IgD-negative memory B cell (primary cell): ENCODE results near the gene GRM7. TPM values are rescaled to one million over a fixed set of nuclear protein-coding genes. Genes with fewer than 3 reads are reported as not detected.

ENCODE experiments used
- H3K27ac Mint-ChIP-seq, 3 donors: one replicate each; pipeline ENCODE4 v1.8.0; 2020 to 2022; ENCODE audit warnings: mild to moderate bottlenecking in 3 of 3, mixed read lengths in 3 of 3, moderate library complexity in 1 of 3
- H3K27me3 Mint-ChIP-seq: one replicate; pipeline ENCODE4 v1.8.0; 2021; ENCODE audit warnings: mixed read lengths
- H3K36me3 Mint-ChIP-seq: one replicate; pipeline ENCODE4 v1.8.0; 2020; ENCODE audit warnings: mild to moderate bottlenecking, mixed read lengths
- H3K4me1 Mint-ChIP-seq, 3 donors: one replicate each; pipeline ENCODE4 v1.8.0; 2020 to 2022; ENCODE audit warnings: mixed read lengths in 3 of 3, mild to moderate bottlenecking in 1 of 3
- H3K4me3 Mint-ChIP-seq, 4 donors: one replicate each; pipeline ENCODE4 v1.8.0; 2020 to 2022; ENCODE audit warnings: mild to moderate bottlenecking in 4 of 4, mixed read lengths in 4 of 4, moderate library complexity in 3 of 4
- H3K9me3 Mint-ChIP-seq, 3 donors: one replicate each; pipeline ENCODE4 v1.8.0; 2020 to 2021; ENCODE audit warnings: mixed read lengths in 3 of 3, mild to moderate bottlenecking in 1 of 3
- polyA plus RNA-seq: library from polyadenylated mRNA; unstranded; fragments of 300-500 nt; fragmentation: Illumina TruSeq; gene quantifications from one replicate; pipeline ENCODE4 v1.2.3, GENCODE V29; 2021

The GRM7 gene
- polyA plus RNA-seq, 1 donor from 2014 or later, result not detected

DNA sequence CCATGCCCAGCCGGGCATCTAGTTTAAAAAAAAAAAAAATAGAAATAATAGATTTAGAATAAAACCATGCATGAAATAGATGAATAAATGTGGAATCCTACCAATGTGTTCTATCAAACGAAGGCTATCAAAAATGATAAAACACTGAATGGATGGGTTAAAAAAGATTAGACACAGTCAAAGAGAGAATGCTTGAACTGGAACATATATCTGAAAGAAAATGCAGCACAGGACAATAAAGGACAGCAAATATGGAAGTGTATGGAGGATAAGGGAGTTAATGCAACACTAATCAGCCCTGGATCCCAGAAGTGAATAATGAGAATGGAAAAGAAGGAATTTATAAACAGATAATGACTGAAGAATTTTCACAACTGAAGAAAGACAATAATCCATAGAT lies 571.7 kb downstream of the GRM7 start:
- Mint-ChIP-seq H3K4me3 (no peak overlapping the region), H3K27me3 (no peaks in the 10 kb centered on the region), H3K36me3 (no peaks in the 10 kb centered on the region), H3K9me3 (peaks cover 2 to 16% (median 7%) of the 10 kb centered on the region in 3 donors), H3K27ac (peak overlapping the region in 1 of 3 donors; percentile 46), H3K4me1 (peaks cover 0 to 1% (median 0%) of the 10 kb centered on the region in 3 donors)

DNA sequence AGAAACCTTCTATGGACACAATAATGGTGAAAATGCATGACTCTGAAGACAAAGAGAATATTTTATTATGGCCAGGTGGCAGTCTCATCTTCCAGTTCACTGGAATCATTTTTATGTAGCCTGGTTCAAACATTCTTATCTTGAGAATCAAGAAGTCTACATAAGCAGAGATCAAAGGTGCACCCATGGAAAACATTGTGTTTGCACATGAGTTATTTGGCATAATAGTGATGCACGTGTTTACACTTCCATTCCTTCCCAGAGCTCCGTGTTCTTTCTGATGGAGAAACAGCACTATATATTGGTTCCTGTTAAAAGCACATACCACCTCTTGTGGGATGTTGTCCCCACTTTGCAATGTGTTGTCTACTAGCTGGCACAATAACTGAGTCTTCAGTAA lies 572.2 kb downstream of the GRM7 start:
- Mint-ChIP-seq H3K9me3 (peaks cover 4 to 13% (median 7%) of the 10 kb centered on the region in 3 donors), H3K27ac (no peak overlapping the region), H3K27me3 (no peaks in the 10 kb centered on the region), H3K4me3 (no peak overlapping the region), H3K36me3 (no peaks in the 10 kb centered on the region), H3K4me1 (no peaks in the 10 kb centered on the region)

DNA sequence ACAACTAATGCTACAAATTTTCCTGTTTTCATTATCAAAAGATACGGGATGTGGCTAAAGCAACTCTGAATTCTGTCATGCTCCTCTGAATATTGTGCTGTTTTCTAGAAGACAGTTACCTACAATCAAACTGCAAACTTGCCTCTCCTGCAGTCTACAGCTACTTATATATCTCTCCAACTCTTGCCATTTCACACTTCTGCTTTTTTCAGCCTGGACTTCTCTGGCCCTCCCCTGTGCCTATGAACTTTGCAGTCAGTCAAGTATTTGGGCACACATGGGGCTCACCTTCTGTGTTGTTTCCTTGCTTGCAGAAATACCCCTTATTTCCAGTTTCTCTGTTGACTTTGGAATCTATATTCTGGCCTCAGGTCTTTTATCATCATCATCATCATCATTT lies 575.6 kb downstream of the GRM7 start:
- H3K27ac Mint-ChIP-seq, result no peak overlapping the region
- H3K36me3 Mint-ChIP-seq, result no peaks in the 10 kb centered on the region
- H3K4me3 Mint-ChIP-seq, result no peak overlapping the region
- no peaks in the 10 kb centered on the region for H3K27me3 Mint-ChIP-seq
- H3K4me1 Mint-ChIP-seq, result no peaks in the 10 kb centered on the region
- H3K9me3 Mint-ChIP-seq, result peaks cover 4 to 13% (median 7%) of the 10 kb centered on the region in 3 donors

- Mint-ChIP-seq H3K27ac (no peak overlapping the region), H3K4me1 (no peaks in the 10 kb centered on the region), H3K4me3 (no peak overlapping the region), H3K27me3 (no peaks in the 10 kb centered on the region), H3K36me3 (no peaks in the 10 kb centered on the region), H3K9me3 (peaks cover 4 to 13% (median 7%) of the 10 kb centered on the region in 3 donors)
Measured at GRCh38 chr3:7437231-7437630, 576.3 kb downstream of the GRM7 start.

DNA sequence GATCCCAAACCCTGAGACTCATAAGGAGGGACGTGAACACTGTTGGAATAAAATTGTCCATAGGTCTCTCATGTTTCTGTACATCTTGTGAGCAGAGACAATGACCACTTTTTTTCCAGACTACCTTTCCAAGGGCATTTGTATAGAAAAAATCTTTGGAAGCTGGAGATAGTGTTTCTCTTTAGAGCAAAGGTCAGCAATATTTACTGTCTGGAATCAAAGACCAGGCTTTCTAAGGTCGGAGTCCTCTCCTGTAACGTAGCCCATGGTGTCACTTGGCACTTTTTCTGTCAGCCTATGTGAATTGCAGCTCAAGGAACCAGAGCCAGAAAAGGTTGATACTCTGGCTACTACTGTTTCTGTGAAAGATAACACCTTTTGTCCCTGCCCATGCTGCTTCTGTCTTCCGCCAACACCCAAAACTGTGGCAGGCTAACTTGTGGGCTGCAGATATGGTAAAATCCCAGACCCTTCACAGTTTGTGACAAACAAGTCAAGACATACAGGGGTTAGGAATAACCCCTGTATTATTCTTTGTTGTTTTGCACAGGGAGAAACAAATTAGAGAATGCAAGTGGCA lies 578.3 kb downstream of the GRM7 start:
- Mint-ChIP-seq H3K27me3 (no peaks in the 10 kb centered on the region), H3K4me1 (no peaks in the 10 kb centered on the region), H3K27ac (no peak overlapping the region), H3K4me3 (no peak overlapping the region), H3K9me3 (peaks cover 4 to 8% (median 7%) of the 10 kb centered on the region in 3 donors), H3K36me3 (no peaks in the 10 kb centered on the region)

GRCh38 chr3:7444886-7445285 lies 584.0 kb downstream of the GRM7 start:
- Mint-ChIP-seq H3K27me3 (no peaks in the 10 kb centered on the region), H3K4me1 (peaks cover 0 to 5% (median 3%) of the 10 kb centered on the region in 3 donors), H3K36me3 (no peaks in the 10 kb centered on the region), H3K27ac (no peak overlapping the region), H3K9me3 (peaks cover 6 to 7% (median 7%) of the 10 kb centered on the region in 3 donors), H3K4me3 (no peak overlapping the region)

GRCh38 chr3:7445331-7445730 lies 584.4 kb downstream of the GRM7 start:
- H3K4me1 Mint-ChIP-seq, result peaks cover 0 to 5% (median 3%) of the 10 kb centered on the region in 3 donors
- H3K36me3 Mint-ChIP-seq, result no peaks in the 10 kb centered on the region
- no peak overlapping the region for H3K27ac Mint-ChIP-seq
- H3K27me3 Mint-ChIP-seq, result no peaks in the 10 kb centered on the region
- peaks cover 3 to 7% (median 6%) of the 10 kb centered on the region in 3 donors for H3K9me3 Mint-ChIP-seq
- no peak overlapping the region for H3K4me3 Mint-ChIP-seq

DNA sequence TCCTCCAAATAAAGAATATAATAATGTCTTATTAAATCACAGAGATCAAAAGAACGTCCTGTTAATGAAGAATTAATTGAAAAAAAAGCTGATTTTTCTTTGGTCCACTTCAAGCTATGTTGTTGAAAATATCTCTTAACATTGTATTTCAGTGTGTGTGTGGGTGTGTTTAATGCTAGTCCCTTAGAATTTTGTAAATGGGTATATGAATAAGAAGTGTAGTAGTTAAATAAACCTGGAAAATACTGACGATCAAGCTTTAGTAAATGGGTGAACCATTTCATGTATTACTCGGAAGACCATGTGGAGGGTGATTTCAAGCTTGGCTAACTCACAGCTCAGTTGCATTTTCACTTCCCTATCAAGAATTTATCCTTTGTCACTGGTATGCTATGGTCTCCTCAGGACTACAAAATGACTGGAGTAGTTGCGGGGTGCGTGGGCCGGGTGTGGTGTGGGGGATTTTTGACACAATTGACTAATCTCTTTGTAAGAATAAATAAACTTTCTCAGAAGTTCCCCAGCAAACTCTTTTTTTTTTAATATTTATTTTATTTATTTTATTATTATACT lies 586.4 kb downstream of the GRM7 start:
- H3K4me3 Mint-ChIP-seq, result no peak overlapping the region
- H3K4me1 Mint-ChIP-seq, result peaks cover 0 to 5% (median 3%) of the 10 kb centered on the region in 3 donors
- H3K36me3 Mint-ChIP-seq, result no peaks in the 10 kb centered on the region
- H3K27me3 Mint-ChIP-seq, result no peaks in the 10 kb centered on the region
- H3K9me3 Mint-ChIP-seq, result peaks cover 3 to 9% (median 7%) of the 10 kb centered on the region in 3 donors
- no peak overlapping the region for H3K27ac Mint-ChIP-seq

DNA sequence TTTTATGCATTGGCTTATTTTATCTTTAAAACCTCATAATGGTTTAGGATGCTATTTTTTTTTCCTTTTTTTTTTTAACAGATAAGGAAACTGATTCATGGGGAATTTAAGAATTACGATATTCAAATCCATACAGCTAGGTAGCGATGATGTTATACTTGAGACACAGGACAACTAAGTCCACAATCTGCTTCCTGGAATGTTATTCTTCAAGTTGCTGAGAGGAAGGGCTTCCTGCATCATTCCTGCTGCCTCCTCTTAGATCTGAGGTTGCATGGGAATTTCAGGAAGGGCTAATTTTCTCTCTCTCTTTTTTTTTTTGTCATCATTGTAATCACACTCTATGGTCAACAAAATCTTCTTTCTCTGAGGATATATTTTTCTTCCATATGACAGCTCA lies 595.5 kb downstream of the GRM7 start:
- H3K27me3 Mint-ChIP-seq, result no peaks in the 10 kb centered on the region
- no peaks in the 10 kb centered on the region for H3K4me1 Mint-ChIP-seq
- H3K27ac Mint-ChIP-seq, result no peak overlapping the region
- no peak overlapping the region for H3K4me3 Mint-ChIP-seq
- peaks cover 0 to 4% (median 1%) of the 10 kb centered on the region in 3 donors for H3K9me3 Mint-ChIP-seq
- no peaks in the 10 kb centered on the region for H3K36me3 Mint-ChIP-seq

- peaks cover 0 to 1% (median 0%) of the 10 kb centered on the region in 3 donors for H3K9me3 Mint-ChIP-seq
- no peaks in the 10 kb centered on the region for H3K36me3 Mint-ChIP-seq
- peaks cover 0 to 3% (median 0%) of the 10 kb centered on the region in 3 donors for H3K4me1 Mint-ChIP-seq
- no peak overlapping the region for H3K27ac Mint-ChIP-seq
- no peak overlapping the region for H3K4me3 Mint-ChIP-seq
- H3K27me3 Mint-ChIP-seq, result peaks cover 2% of the 10 kb centered on the region
Measured at GRCh38 chr3:7461202-7461825, 600.4 kb downstream of the GRM7 start.

GRCh38 chr3:7469866-7470265 lies 609.0 kb downstream of the GRM7 start:
- Mint-ChIP-seq H3K4me1 (peaks cover 0 to 2% (median 0%) of the 10 kb centered on the region in 3 donors), H3K27me3 (peaks cover 2% of the 10 kb centered on the region), H3K9me3 (peaks cover 0 to 4% (median 0%) of the 10 kb centered on the region in 3 donors), H3K27ac (peak overlapping the region in 1 of 3 donors; percentile 29), H3K36me3 (no peaks in the 10 kb centered on the region), H3K4me3 (no peak overlapping the region)

DNA sequence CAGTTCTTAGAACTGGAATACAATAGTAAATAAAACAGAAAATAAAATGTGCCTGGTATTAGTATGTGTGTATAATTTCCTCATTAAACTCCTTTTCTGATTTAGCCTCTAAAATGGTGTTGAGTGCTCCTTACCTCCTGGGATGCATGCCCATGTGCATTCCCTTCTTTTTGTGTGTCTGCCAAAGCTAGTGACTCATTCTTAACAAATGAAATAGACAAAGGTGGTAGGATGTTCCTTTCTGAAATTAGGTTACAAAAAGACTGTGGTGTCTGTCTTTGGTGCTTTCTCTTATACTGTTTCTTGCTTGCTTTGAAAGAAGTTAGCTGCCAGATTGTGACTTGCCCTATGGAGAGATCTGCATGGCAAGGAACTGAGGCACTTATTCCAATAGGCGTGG lies 623.7 kb downstream of the GRM7 start:
- Mint-ChIP-seq H3K27ac (no peak overlapping the region), H3K9me3 (peaks cover 0 to 13% (median 5%) of the 10 kb centered on the region in 3 donors), H3K27me3 (no peaks in the 10 kb centered on the region), H3K4me3 (no peak overlapping the region), H3K36me3 (peaks cover 3% of the 10 kb centered on the region), H3K4me1 (no peaks in the 10 kb centered on the region)

GRCh38 chr3:7487763-7488162 lies 626.8 kb downstream of the GRM7 start:
- no peaks in the 10 kb centered on the region for H3K36me3 Mint-ChIP-seq

DNA sequence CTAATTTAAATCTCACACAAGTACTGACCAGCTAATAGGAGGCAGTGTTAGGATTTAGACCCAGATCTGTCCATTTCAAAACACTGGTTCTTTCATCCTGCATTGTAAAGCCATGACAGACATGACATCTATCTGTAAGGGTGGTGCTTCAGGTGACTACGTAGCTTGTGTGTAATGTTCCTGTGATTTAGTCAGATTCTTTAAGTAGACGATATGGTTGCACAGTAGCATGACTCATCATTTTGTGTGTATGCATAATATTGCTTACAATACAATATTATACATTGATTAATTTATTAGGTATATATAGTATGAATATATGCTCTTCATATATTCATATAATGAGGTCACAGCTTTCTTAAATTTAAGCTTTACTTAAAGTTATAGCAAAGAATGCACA lies 628.5 kb downstream of the GRM7 start:
- Mint-ChIP-seq H3K4me1 (no peaks in the 10 kb centered on the region), H3K36me3 (no peaks in the 10 kb centered on the region), H3K9me3 (peaks cover 7 to 13% (median 9%) of the 10 kb centered on the region in 3 donors), H3K27ac (no peak overlapping the region), H3K27me3 (no peaks in the 10 kb centered on the region), H3K4me3 (no peak overlapping the region)

More at GRCh38 chr3:7487763-7488162, 626.8 kb downstream of the GRM7 start:
- H3K27ac Mint-ChIP-seq, result no peak overlapping the region
- no peaks in the 10 kb centered on the region for H3K27me3 Mint-ChIP-seq
- H3K9me3 Mint-ChIP-seq, result peaks cover 0 to 9% (median 7%) of the 10 kb centered on the region in 3 donors
- no peak overlapping the region for H3K4me3 Mint-ChIP-seq
- no peaks in the 10 kb centered on the region for H3K4me1 Mint-ChIP-seq

DNA sequence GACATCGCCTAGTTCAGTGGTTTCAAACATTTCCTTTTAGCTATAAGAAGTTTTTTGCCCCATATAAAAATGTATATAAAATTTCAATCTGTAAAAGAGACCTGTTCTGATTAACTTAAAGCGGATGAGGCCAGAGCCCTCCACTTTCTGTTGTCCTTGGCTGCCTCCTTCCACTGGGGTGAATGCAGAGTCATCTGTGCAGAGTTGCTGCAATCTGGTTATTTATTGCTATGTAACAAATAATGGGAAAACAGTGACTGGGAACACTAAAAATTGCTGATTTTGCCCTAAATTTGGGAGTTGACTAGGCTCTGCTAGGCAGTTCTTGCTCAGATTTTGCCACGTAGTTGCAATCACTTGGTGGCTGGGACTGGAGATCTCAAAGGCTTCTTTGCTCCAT lies 637.8 kb downstream of the GRM7 start:
- H3K9me3 Mint-ChIP-seq, result peaks cover 3 to 11% (median 4%) of the 10 kb centered on the region in 3 donors
- H3K27ac Mint-ChIP-seq, result no peak overlapping the region
- no peak overlapping the region for H3K4me3 Mint-ChIP-seq
- H3K36me3 Mint-ChIP-seq, result no peaks in the 10 kb centered on the region
- no peaks in the 10 kb centered on the region for H3K4me1 Mint-ChIP-seq
- no peaks in the 10 kb centered on the region for H3K27me3 Mint-ChIP-seq
